NCI-H1694 (cell line): ENCODE measurements around the gene C1QTNF9.
"Not testable (repeated sequence)": the region's sequence is repeated elsewhere in the genome, so short reads cannot be mapped to it uniquely, and the experiment has no call there.

Experiments
- DNase-seq: peaks from one replicate; lab custom pipeline; 2025; lab: John Stamatoyannopoulos, UW

The C1QTNF9 gene

DNA sequence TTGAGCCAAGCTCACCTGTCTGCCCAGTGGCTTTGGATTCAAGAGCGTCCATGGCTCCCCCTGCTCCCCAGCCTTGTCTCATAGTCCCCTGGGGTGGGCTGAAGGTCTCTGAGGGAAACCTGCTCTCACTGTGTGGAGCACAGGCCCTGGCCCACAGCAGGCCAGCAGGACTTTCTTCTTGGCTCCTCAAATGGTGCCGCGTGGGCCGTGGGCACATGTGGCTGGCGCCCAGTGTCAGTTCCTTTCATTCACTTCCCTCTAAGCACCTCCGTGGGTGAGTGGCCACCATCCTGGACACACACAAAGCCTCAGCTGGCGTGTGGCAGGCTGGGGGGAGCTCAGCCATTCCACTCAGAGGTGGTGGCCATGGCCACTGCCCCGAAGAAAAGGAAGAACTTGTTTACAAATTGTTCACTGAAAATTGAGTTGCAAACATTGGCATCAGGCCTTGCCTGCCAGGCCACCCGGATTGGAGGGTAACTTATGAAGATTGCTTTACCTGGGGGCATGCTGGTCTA is 53.1 kb downstream of the C1QTNF9 start:
- no peak for DNase-seq

DNA sequence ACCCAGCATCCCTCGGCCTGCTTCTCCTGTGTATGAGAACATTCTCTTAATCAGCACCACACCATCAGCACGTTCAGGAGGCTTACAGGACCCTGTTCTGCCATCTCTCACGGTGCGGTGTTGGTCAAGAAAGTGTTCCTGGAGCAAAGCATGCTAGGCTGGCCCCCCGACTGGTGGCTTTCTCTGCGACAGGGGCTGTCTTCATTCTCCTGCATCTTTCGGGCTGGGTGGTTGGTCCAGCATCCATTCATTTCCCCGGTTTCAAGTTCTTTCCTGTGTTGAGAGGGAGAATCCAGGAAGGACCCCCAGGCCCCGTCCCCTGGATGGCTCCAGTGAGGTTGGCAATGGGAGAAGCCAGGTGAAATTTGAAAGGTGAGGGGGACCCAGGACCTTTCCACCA is 55.8 kb downstream of the C1QTNF9 start:
- no peak for DNase-seq

DNA sequence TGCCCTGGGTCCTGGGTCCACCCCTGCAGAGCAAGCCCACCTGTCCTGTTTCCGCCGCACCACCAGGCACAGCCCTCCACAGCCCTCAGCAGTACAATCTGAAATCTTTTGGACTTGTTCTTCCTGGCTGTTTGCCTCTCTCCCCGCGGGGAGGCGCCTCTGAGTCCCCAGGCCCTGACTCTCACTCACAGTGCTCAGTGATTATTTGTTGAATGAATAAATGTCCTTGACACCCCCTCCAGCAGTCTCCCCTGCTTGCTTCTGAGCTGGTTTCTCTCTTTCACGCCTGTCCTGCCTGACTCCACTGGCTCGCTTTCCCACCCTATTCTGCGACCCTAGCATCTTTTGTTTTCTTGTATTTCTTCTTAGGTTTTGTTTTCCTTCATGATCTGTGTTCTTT is 56.9 kb downstream of the C1QTNF9 start:
- DNase-seq: not testable (repeated sequence)

DNA sequence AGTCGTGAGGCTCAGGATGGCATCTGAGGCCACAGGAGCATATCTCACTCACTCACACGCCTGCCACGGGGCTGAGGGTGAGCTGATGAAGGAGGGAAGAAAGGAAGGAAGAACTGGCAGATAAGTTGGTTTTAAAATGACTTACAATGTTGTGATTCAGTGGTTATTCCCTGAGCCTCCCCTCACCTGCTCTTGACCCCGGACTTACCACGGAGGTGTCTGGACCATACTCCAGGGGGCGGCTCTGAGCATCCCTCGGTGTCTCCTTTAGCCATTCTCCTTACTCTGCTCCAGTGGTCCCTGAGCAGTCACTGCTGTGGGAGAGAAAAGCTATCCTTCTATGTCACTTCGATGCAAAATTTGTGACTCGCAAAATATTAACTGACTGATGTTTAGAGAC is 61.9 kb downstream of the C1QTNF9 start:
- not testable (repeated sequence) for DNase-seq
